Activated CD4-positive, alpha-beta T cell treated with anti-CD3 and anti-CD28 coated beads, Interleukin-10, Interleukin-2, amounts not matched to agents 100 ng/mL and 50 ng/mL, durations not matched to agents 16 hours and 8 hours (primary cell): ENCODE data around the gene UHRF2.
"Not testable (repeated sequence)": the region's sequence is repeated elsewhere in the genome, so short reads cannot be mapped to it uniquely, and the experiment has no call there.

ENCODE experiments used
- DNase-seq: peaks from one replicate; pipeline ENCODE4 v3.0.0-alpha.2; 2020

The UHRF2 gene

GRCh38 chr9:6412487-6413364 is at the start of gene UHRF2:
UHRF2 (plus strand) TSS chr9:6413199; CDS start chr9:6413491, 292 bp downstream.
- peak; percentile 100 for DNase-seq

GRCh38 chr9:6367128-6367890 is 45.7 kb upstream of the UHRF2 start:
- no peak for DNase-seq

GRCh38 chr9:6368831-6369230 is 44.2 kb upstream of the UHRF2 start:
- no peak for DNase-seq

- not testable (repeated sequence) for DNase-seq
These were observed 31.5 kb upstream of the UHRF2 start for GRCh38 chr9:6381477-6382012.

- no peak for DNase-seq
These were observed 30.3 kb upstream of the UHRF2 start for GRCh38 chr9:6382681-6383080.

- no peak for DNase-seq
These were observed 29.3 kb upstream of the UHRF2 start for GRCh38 chr9:6383551-6384225.

- DNase-seq: no peak
These were observed 28.3 kb upstream of the UHRF2 start for GRCh38 chr9:6384732-6385131.

- DNase-seq: no peak
These were observed 13.9 kb upstream of the UHRF2 start for GRCh38 chr9:6399071-6399470.

- no peak for DNase-seq
These were observed 7.6 kb upstream of the UHRF2 start for GRCh38 chr9:6405371-6405770.

- no peak for DNase-seq
These were observed 5.2 kb upstream of the UHRF2 start for GRCh38 chr9:6407778-6408177.

- DNase-seq: no peak
These were observed 4.7 kb upstream of the UHRF2 start for GRCh38 chr9:6408320-6408719.

- DNase-seq: no peak
These were observed 3.2 kb upstream of the UHRF2 start for GRCh38 chr9:6409811-6410210.

- DNase-seq: no peak
These were observed 2.4 kb upstream of the UHRF2 start for GRCh38 chr9:6410633-6411032.

- peak; percentile 44 for DNase-seq
These were observed 607 bp downstream of the UHRF2 start for GRCh38 chr9:6413365-6414246.

GRCh38 chr9:6414247-6414641 is 1.2 kb downstream of the UHRF2 start:
- no peak for DNase-seq

- peak; percentile 63 for DNase-seq
These were observed 2.3 kb downstream of the UHRF2 start for GRCh38 chr9:6415266-6415665.

- no peak for DNase-seq
These were observed 4.2 kb downstream of the UHRF2 start for GRCh38 chr9:6417186-6417585.

- no peak for DNase-seq
These were observed 5.8 kb downstream of the UHRF2 start for GRCh38 chr9:6418764-6419163.

- DNase-seq: no peak
These were observed 11.9 kb downstream of the UHRF2 start for GRCh38 chr9:6424940-6425339.

GRCh38 chr9:6426117-6426516 is 13.1 kb downstream of the UHRF2 start:
- no peak for DNase-seq

GRCh38 chr9:6428940-6429889 is 16.2 kb downstream of the UHRF2 start:
- peak; percentile 56 for DNase-seq
